H9 (cell line): ENCODE data around the gene EFNA1. TPM values are rescaled to one million over a fixed set of nuclear protein-coding genes. Genes with fewer than 3 reads are reported as not detected.
A peak's percentile ranks its signal among the peaks of the same experiment; 100 is the strongest.

Experiments
- DNase-seq: peaks from one replicate; pipeline ENCODE4 v3.0.0-alpha.2; 2017
- H2AFZ ChIP-seq: one replicate; pipeline ENCODE4 v1.6.1; 2013; ENCODE audit warnings: mild to moderate bottlenecking, low read length, control low read depth, moderate library complexity
- H2AK5ac ChIP-seq: 2 replicates; pipeline ENCODE4 v1.6.1; 2013; ENCODE audit warnings: low read length, control low read depth, mixed read lengths; ENCODE audit not compliant: insufficient read length
- H2BK120ac ChIP-seq: one replicate; pipeline ENCODE4 v1.6.1; 2013; ENCODE audit warnings: low read depth, mild to moderate bottlenecking, low read length, control low read depth, inconsistent platforms; ENCODE audit not compliant: poor library complexity, severe bottlenecking
- H2BK12ac ChIP-seq: 2 replicates; pipeline ENCODE4 v1.6.1; 2013; ENCODE audit warnings: low read length, control low read depth, mixed read lengths, low read depth; ENCODE audit not compliant: insufficient read length
- H2BK15ac ChIP-seq: 2 replicates; pipeline ENCODE4 v1.6.1; 2013; ENCODE audit warnings: low read depth, low read length, control low read depth
- H2BK20ac ChIP-seq: one replicate; pipeline ENCODE4 v1.6.1; 2013; ENCODE audit warnings: low read depth, mild to moderate bottlenecking, low read length, control low read depth, inconsistent platforms; ENCODE audit not compliant: poor library complexity, severe bottlenecking
- H2BK5ac ChIP-seq: 2 replicates; pipeline ENCODE4 v1.6.1; 2013; ENCODE audit warnings: low read length, control low read depth, mixed read lengths; ENCODE audit not compliant: insufficient read length
- H3K14ac ChIP-seq: 2 replicates; pipeline ENCODE4 v1.6.1; 2013; ENCODE audit warnings: low read length, control low read depth; ENCODE audit not compliant: insufficient read depth
- H3K18ac ChIP-seq: 2 replicates; pipeline ENCODE4 v1.6.1; 2013; ENCODE audit warnings: low read depth, mild to moderate bottlenecking, mixed read lengths, low read length, control low read depth; ENCODE audit not compliant: insufficient read length
- H3K23ac ChIP-seq: 2 replicates; pipeline ENCODE4 v1.6.1; 2013; ENCODE audit warnings: low read length, control low read depth, mixed read lengths, low read depth; ENCODE audit not compliant: insufficient read length
- H3K23me2 ChIP-seq: 2 replicates; pipeline ENCODE4 v1.6.1; 2013; ENCODE audit warnings: low read depth, mild to moderate bottlenecking, mixed read lengths, low read length, control low read depth; ENCODE audit not compliant: insufficient read length, poor library complexity, severe bottlenecking
- H3K27ac ChIP-seq: 2 replicates; pipeline ENCODE4 v1.5.1; 2013; ENCODE audit warnings: low read length, control low read depth, mixed read lengths, low read depth; ENCODE audit not compliant: insufficient read length
- H3K27me3 ChIP-seq: 2 replicates; pipeline ENCODE4 v1.6.1; 2013; ENCODE audit warnings: low read length, control low read depth, inconsistent platforms; ENCODE audit not compliant: insufficient read depth
- H3K4ac ChIP-seq: 2 replicates; pipeline ENCODE4 v1.6.1; 2013; ENCODE audit warnings: low read depth, mild to moderate bottlenecking, control low read depth, inconsistent platforms, low read length, moderate library complexity
- H3K4me1 ChIP-seq: 2 replicates; pipeline ENCODE4 v1.6.1; 2013; ENCODE audit warnings: low read length, control low read depth, inconsistent platforms; ENCODE audit not compliant: insufficient read depth
- H3K4me2 ChIP-seq: 2 replicates; pipeline ENCODE4 v1.6.1; 2013; ENCODE audit warnings: low read length, control low read depth, mixed read lengths; ENCODE audit not compliant: insufficient read length, insufficient read depth
- H3K56ac ChIP-seq: 2 replicates; pipeline ENCODE4 v1.6.1; 2013; ENCODE audit warnings: low read depth, mild to moderate bottlenecking, mixed read lengths, low read length, control low read depth; ENCODE audit not compliant: insufficient read length
- H3K79me1 ChIP-seq: 2 replicates; pipeline ENCODE4 v1.6.1; 2013; ENCODE audit warnings: low read depth, mild to moderate bottlenecking, moderate library complexity, low read length, control low read depth, inconsistent platforms; ENCODE audit not compliant: insufficient read depth, poor library complexity, severe bottlenecking
- H3K79me2 ChIP-seq: 2 replicates; pipeline ENCODE4 v1.6.1; 2013; ENCODE audit warnings: low read length, control low read depth, inconsistent platforms; ENCODE audit not compliant: insufficient read depth
- H3K9ac ChIP-seq: 2 replicates; pipeline ENCODE4 v1.6.1; 2013; ENCODE audit warnings: low read length, control low read depth, mixed read lengths; ENCODE audit not compliant: insufficient read length; ENCODE audit errors: extremely low read depth
- H3K9me3 ChIP-seq: one replicate; pipeline ENCODE4 v1.6.1; 2013; ENCODE audit warnings: low read depth, low read length, inconsistent platforms; ENCODE audit not compliant: control insufficient read depth
- H3T11ph ChIP-seq: one replicate; pipeline ENCODE4 v1.6.1; 2013; ENCODE audit warnings: mild to moderate bottlenecking, low read length, control low read depth, inconsistent platforms
- H4K20me1 ChIP-seq: one replicate; pipeline ENCODE4 v1.6.1; 2013; ENCODE audit not compliant: control insufficient read depth, insufficient read length, insufficient read depth
- H4K5ac ChIP-seq: 2 replicates; pipeline ENCODE4 v1.6.1; 2013; ENCODE audit warnings: low read depth, mild to moderate bottlenecking, mixed read lengths, low read length, control low read depth; ENCODE audit not compliant: insufficient read length
- H4K8ac ChIP-seq: replicated peaks from 2 replicates; pipeline ENCODE4 v1.6.1; 2013; ENCODE audit warnings: low read length, control low read depth, mixed read lengths, low read depth; ENCODE audit not compliant: insufficient read length
- H4K91ac ChIP-seq: 2 replicates; pipeline ENCODE4 v1.6.1; 2013; ENCODE audit warnings: low read depth, mild to moderate bottlenecking, moderate library complexity, mixed read lengths, low read length, control low read depth; ENCODE audit not compliant: insufficient read length
- H3K27ac Mint-ChIP-seq, 3 experiments: 2 replicates in 2 of 3; 3 replicates in 1 of 3; pipeline ENCODE4 v1.8.0; 2020 to 2021; ENCODE audit warnings: mixed read lengths in 3 of 3, mild to moderate bottlenecking in 1 of 3, moderate library complexity in 1 of 3
- H3K27me3 Mint-ChIP-seq: 2 replicates; pipeline ENCODE4 v1.8.0; 2021; ENCODE audit warnings: low read depth, mild to moderate bottlenecking, moderate library complexity, mixed read lengths
- H3K36me3 Mint-ChIP-seq, 3 experiments: 2 replicates in 2 of 3; 3 replicates in 1 of 3; pipeline ENCODE4 v1.8.0; 2020 to 2021; ENCODE audit warnings: low read depth in 3 of 3, mixed read lengths in 3 of 3; ENCODE audit not compliant: insufficient read depth in 1 of 3
- H3K4me1 Mint-ChIP-seq, 2 experiments: 2 replicates each; pipeline ENCODE4 v1.8.0; 2020; ENCODE audit warnings: mixed read lengths in 2 of 2
- H3K4me3 Mint-ChIP-seq, 2 experiments: 2 replicates in 1 of 2; 3 replicates in 1 of 2; pipeline ENCODE4 v1.8.0; 2020 to 2021; ENCODE audit warnings: mild to moderate bottlenecking in 2 of 2, mixed read lengths in 2 of 2, moderate library complexity in 1 of 2
- H3K9me3 Mint-ChIP-seq, 2 experiments: 2 replicates in 1 of 2; 3 replicates in 1 of 2; pipeline ENCODE4 v1.8.0; 2020; ENCODE audit warnings: mild to moderate bottlenecking in 2 of 2, mixed read lengths in 2 of 2, moderate library complexity in 1 of 2
- WGBS: extraction: QIAGEN DNeasy Blood & Tissue Kit; methylation state at CpG from one replicate; pipeline ENCODE4 v1.1.7; 2013; ENCODE audit warnings: missing lambda C conversion rate, low lambda C conversion rate, mixed read lengths; ENCODE audit not compliant: insufficient read length; ENCODE audit errors: extremely low coverage; 5-methylcytosine and 5-hydroxymethylcytosine counted together
- total RNA-seq: library from RNA; stranded (reverse); gene quantifications from 2 replicates; pipeline ENCODE4 v1.2.1, GENCODE V29; 2021
- TF ChIP-seq, protein P1 (sequence below): fragments of 200-600 bp; sonication (generic); conservative IDR thresholded peaks from 3 replicates; pipeline ENCODE4 v1.8.0; 2021; ENCODE audit warnings: antibody characterized with exemption, mild to moderate bottlenecking

Gene EFNA1
- total RNA-seq, 1 experiment from 2014 or later, result 1.4 TPM

GRCh38 chr1:155128755-155129473, 1.2 kb downstream of the EFNA1 start:
- peaks cover 34% of the 10 kb centered on the region; the same call in 1 of the 2 replicates for H3K27me3 ChIP-seq
- no peak overlapping the region for H4K91ac ChIP-seq
- no peak overlapping the region for H2BK15ac ChIP-seq
- TF ChIP-seq, protein P1, sequence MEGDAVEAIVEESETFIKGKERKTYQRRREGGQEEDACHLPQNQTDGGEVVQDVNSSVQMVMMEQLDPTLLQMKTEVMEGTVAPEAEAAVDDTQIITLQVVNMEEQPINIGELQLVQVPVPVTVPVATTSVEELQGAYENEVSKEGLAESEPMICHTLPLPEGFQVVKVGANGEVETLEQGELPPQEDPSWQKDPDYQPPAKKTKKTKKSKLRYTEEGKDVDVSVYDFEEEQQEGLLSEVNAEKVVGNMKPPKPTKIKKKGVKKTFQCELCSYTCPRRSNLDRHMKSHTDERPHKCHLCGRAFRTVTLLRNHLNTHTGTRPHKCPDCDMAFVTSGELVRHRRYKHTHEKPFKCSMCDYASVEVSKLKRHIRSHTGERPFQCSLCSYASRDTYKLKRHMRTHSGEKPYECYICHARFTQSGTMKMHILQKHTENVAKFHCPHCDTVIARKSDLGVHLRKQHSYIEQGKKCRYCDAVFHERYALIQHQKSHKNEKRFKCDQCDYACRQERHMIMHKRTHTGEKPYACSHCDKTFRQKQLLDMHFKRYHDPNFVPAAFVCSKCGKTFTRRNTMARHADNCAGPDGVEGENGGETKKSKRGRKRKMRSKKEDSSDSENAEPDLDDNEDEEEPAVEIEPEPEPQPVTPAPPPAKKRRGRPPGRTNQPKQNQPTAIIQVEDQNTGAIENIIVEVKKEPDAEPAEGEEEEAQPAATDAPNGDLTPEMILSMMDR, result no peak
- peaks cover 2% of the 10 kb centered on the region for H4K20me1 ChIP-seq
- Mint-ChIP-seq H3K4me1 (peaks cover 50 to 64% of the 10 kb centered on the region in 2 experiments), H3K27ac (no peak overlapping the region), H3K9me3 (no peaks in the 10 kb centered on the region; a peak in 1 of 5 replicates), H3K4me3 (peak overlapping the region; percentile 55 to 82), H3K27me3 (peaks cover 79% of the 10 kb centered on the region), H3K36me3 (peaks cover 2 to 12% (median 6%) of the 10 kb centered on the region in 3 experiments; a peak in 6 of 7 replicates)
- no peaks in the 10 kb centered on the region for H3K9me3 ChIP-seq
- no peak overlapping the region for H2BK120ac ChIP-seq
- H3K79me2 ChIP-seq, result no peaks in the 10 kb centered on the region
- no peak overlapping the region for H2BK5ac ChIP-seq
- H3K4me2 ChIP-seq, result peak overlapping the region; percentile 92
- no peak overlapping the region for H3K14ac ChIP-seq
- no peak overlapping the region for H2AFZ ChIP-seq
- DNase-seq, result peak; percentile 49
- no CpG with 5 or more reads among the region's 14 CpGs for WGBS
- no peak overlapping the region for H3K9ac ChIP-seq
- no peaks in the 10 kb centered on the region; the same call in 1 of the 2 replicates for H3K4me1 ChIP-seq
- H3T11ph ChIP-seq, result no peak overlapping the region
- no peak overlapping the region for H3K18ac ChIP-seq
- no peak overlapping the region for H2BK20ac ChIP-seq
- no peak overlapping the region for H2BK12ac ChIP-seq
- H3K56ac ChIP-seq, result no peak overlapping the region
- no peak overlapping the region for H3K23ac ChIP-seq
- no peak overlapping the region for H2AK5ac ChIP-seq
- no peak overlapping the region for H3K27ac ChIP-seq
- no peaks in the 10 kb centered on the region for H3K79me1 ChIP-seq
- peaks cover 27% of the 10 kb centered on the region for H3K23me2 ChIP-seq
- no peak overlapping the region for H3K4ac ChIP-seq
- H4K8ac ChIP-seq, result no peak overlapping the region
- H4K5ac ChIP-seq, result no peak overlapping the region
